PC-9 (cell line): ENCODE results near the gene MAVS. TPM values are rescaled to one million over a fixed set of nuclear protein-coding genes. Genes with fewer than 3 reads are reported as not detected.
A peak's percentile ranks its signal among the peaks of the same experiment; 100 is the strongest.

Experiments
- BruUV-seq: library from RNA; stranded (reverse); fragments of 400-500 nt; replicated peaks from 2 replicates; lab custom pipeline; 2021; lab: Mats Ljungman, UMichigan
- CTCF ChIA-PET: fragments of 300-600 bp; sonication (Branson Sonifier 250); formaldehyde crosslinking; loops from one replicate; lab custom pipeline; 2022; ENCODE audit warnings: antibody characterized with exemption; lab: Charles Lee
- POLR2A ChIA-PET: fragments of 300-600 bp; sonication (Branson Sonifier 250); formaldehyde crosslinking; loops from one replicate; lab custom pipeline; 2022; ENCODE audit warnings: antibody characterized with exemption; ENCODE audit not compliant: unreplicated experiment; lab: Charles Lee
- DNase-seq, 2 experiments: peaks; one replicate each; pipeline versions ENCODE4 v3.0.0 to v3.0.0-alpha.2; 2015 to 2022; ENCODE audit warnings: mixed read lengths in 1 of 2
- H2AFZ ChIP-seq: fragments of 200-600 bp; sonication (generic); 2 replicates; pipeline ENCODE4 v1.8.1; 2017; ENCODE audit warnings: antibody characterized with exemption
- H3F3A ChIP-seq: fragments of 200-600 bp; sonication (generic); 2 replicates; pipeline ENCODE4 v1.8.1; 2017; ENCODE audit warnings: antibody characterized with exemption, mild to moderate bottlenecking, low read depth; ENCODE audit not compliant: insufficient read depth
- H3K27ac ChIP-seq: fragments of 200-600 bp; sonication (generic); 2 replicates; pipeline ENCODE4 v1.6.1; 2016; ENCODE audit warnings: mixed run types
- H3K27me3 ChIP-seq: fragments of 200-600 bp; sonication (generic); 2 replicates; pipeline ENCODE4 v1.6.1; 2016; ENCODE audit warnings: low read depth, mixed run types; ENCODE audit not compliant: insufficient read depth
- H3K36me3 ChIP-seq: fragments of 200-600 bp; sonication (generic); 2 replicates; pipeline ENCODE4 v1.6.1; 2016; ENCODE audit warnings: low read depth, mixed run types
- H3K4me1 ChIP-seq: fragments of 200-600 bp; sonication (generic); replicated peaks from 2 replicates; pipeline ENCODE4 v1.6.1; 2016; ENCODE audit warnings: mixed run types; ENCODE audit not compliant: insufficient read depth
- H3K4me2 ChIP-seq: fragments of 200-600 bp; sonication (generic); 2 replicates; pipeline ENCODE4 v1.6.1; 2017; ENCODE audit warnings: mixed run types
- H3K4me3 ChIP-seq: fragments of 200-600 bp; sonication (generic); 2 replicates; pipeline ENCODE4 v1.6.1; 2016; ENCODE audit warnings: mixed run types
- H3K79me2 ChIP-seq: fragments of 200-600 bp; sonication (generic); 2 replicates; pipeline ENCODE4 v1.6.1; 2017; ENCODE audit warnings: low read depth, mixed run types
- H3K9me2 ChIP-seq: fragments of 200-600 bp; sonication (generic); 2 replicates; pipeline ENCODE4 v1.8.1; 2017; ENCODE audit warnings: mild to moderate bottlenecking; ENCODE audit not compliant: insufficient read depth
- H3K9me3 ChIP-seq: fragments of 200-600 bp; sonication (generic); 2 replicates; pipeline ENCODE4 v1.8.1; 2016; ENCODE audit warnings: low read depth; ENCODE audit not compliant: insufficient read depth
- H4K20me1 ChIP-seq: fragments of 200-600 bp; sonication (generic); 2 replicates; pipeline ENCODE4 v1.8.1; 2017; ENCODE audit not compliant: insufficient read depth
- CTCF ChIP-seq: fragments of 200-600 bp; sonication (generic); conservative IDR thresholded peaks from 2 replicates; pipeline ENCODE4 v1.6.1; 2017; ENCODE audit warnings: mixed run types, antibody characterized with exemption, mild to moderate bottlenecking, moderate library complexity
- EZH2 ChIP-seq: fragments of 200-600 bp; sonication (generic); IDR thresholded peaks from 2 replicates; pipeline ENCODE4 v1.8.0; 2017; ENCODE audit warnings: antibody characterized with exemption, low read depth
- intact Hi-C: fragments of 100-400 bp; cut with micrococcal nuclease; formaldehyde crosslinking; loops from one replicate; pipeline ENCODE4 v1.10.0; 2022; ENCODE audit not compliant: unreplicated experiment
- total RNA-seq: library from RNA; stranded (reverse); gene quantifications from 2 replicates; pipeline ENCODE4 v1.2.3, GENCODE V29; 2021

MAVS gene
- total RNA-seq, 1 experiment from 2014 or later = 61.3 TPM

GRCh38 chr20:3914446-3914845, 67.8 kb downstream of the MAVS start:
- H3K36me3 ChIP-seq = peaks cover 35% of the 10 kb centered on the region
- H3K27ac ChIP-seq = peak overlapping the region; percentile 9; the same call in 1 of the 2 replicates
- H3K9me2 ChIP-seq = no peaks in the 10 kb centered on the region
- BruUV-seq = no TSS peak
- no peaks in the 10 kb centered on the region for H3K9me3 ChIP-seq
- peaks cover 48% of the 10 kb centered on the region for H4K20me1 ChIP-seq
- ChIA-PET CTCF (no interaction called here), POLR2A (no interaction called here)
- no peak overlapping the region for H3K4me3 ChIP-seq
- TF ChIP-seq CTCF (no peak), EZH2 (no peak)
- no peak overlapping the region for H3K4me2 ChIP-seq
- H2AFZ ChIP-seq = no peak overlapping the region
- peaks cover 41% of the 10 kb centered on the region; the same call in 1 of the 2 replicates for H3F3A ChIP-seq
- intact Hi-C loops = no loop called here
- peaks cover 78% of the 10 kb centered on the region for H3K79me2 ChIP-seq
- H3K4me1 ChIP-seq = no peaks in the 10 kb centered on the region
- H3K27me3 ChIP-seq = no peaks in the 10 kb centered on the region
- no peak for DNase-seq

- H3K36me3 ChIP-seq = peaks cover 31% of the 10 kb centered on the region
Measured at GRCh38 chr20:3915691-3916090, 69.1 kb downstream of the MAVS start.

GRCh38 chr20:3916364-3916763, 69.7 kb downstream of the MAVS start:
- no TSS peak for BruUV-seq
- ChIA-PET CTCF (no interaction called here), POLR2A (interaction anchor here (0.5 to 0.6 kb wide), 2 partner anchors 44 to 455 kb away, joined by 4 to 5 read pairs; no protein-coding TSS in a partner anchor)
- Histone ChIP-seq H3K4me2 (no peak overlapping the region), H3K4me1 (no peaks in the 10 kb centered on the region), H2AFZ (no peak overlapping the region), H3K4me3 (no peak overlapping the region), H3K27ac (no peak overlapping the region), H4K20me1 (peaks cover 41% of the 10 kb centered on the region), H3K36me3 (peaks cover 27% of the 10 kb centered on the region), H3K9me2 (no peaks in the 10 kb centered on the region), H3K27me3 (no peaks in the 10 kb centered on the region), H3K9me3 (no peaks in the 10 kb centered on the region), H3F3A (peaks cover 31% of the 10 kb centered on the region; the same call in 1 of the 2 replicates), H3K79me2 (peaks cover 66% of the 10 kb centered on the region)
- intact Hi-C loops = no loop called here
- TF ChIP-seq EZH2 (no peak), CTCF (no peak)
- DNase-seq = no peak

More at GRCh38 chr20:3915691-3916090, 69.1 kb downstream of the MAVS start:
- ChIA-PET POLR2A (no interaction called here), CTCF (no interaction called here)
- Histone ChIP-seq H3K27ac (no peak overlapping the region), H3K4me1 (no peaks in the 10 kb centered on the region), H3K4me2 (no peak overlapping the region), H3F3A (peaks cover 36% of the 10 kb centered on the region; the same call in 1 of the 2 replicates), H2AFZ (no peak overlapping the region), H3K9me2 (no peaks in the 10 kb centered on the region), H3K27me3 (no peaks in the 10 kb centered on the region), H3K4me3 (no peak overlapping the region), H3K9me3 (no peaks in the 10 kb centered on the region), H4K20me1 (peaks cover 45% of the 10 kb centered on the region), H3K79me2 (peaks cover 73% of the 10 kb centered on the region)
- no peak for DNase-seq
- BruUV-seq = no TSS peak
- intact Hi-C loops = no loop called here
- TF ChIP-seq EZH2 (no peak), CTCF (no peak)
